Naive thymus-derived CD4-positive, alpha-beta T cell (primary cell): ENCODE measurements around the gene PXDN. TPM values are rescaled to one million over a fixed set of nuclear protein-coding genes. Genes with fewer than 3 reads are reported as not detected.

Experiments used
- ATAC-seq: fragments of 150-1000 bp; cut with Tn5 transposase; 2 replicates; pipeline ENCODE4 v1.10.0; 2021; ENCODE audit warnings: mild to moderate bottlenecking, moderate library complexity
- CTCF ChIA-PET: fragments of 350-600 bp; sonication (Branson Sonifier 250); formaldehyde crosslinking; loops from one replicate; lab custom pipeline; 2021; ENCODE audit warnings: antibody characterized with exemption; lab: Charles Lee
- POLR2A ChIA-PET: fragments of 350-600 bp; sonication (Branson Sonifier 250); formaldehyde crosslinking; loops from one replicate; lab custom pipeline; 2021; ENCODE audit warnings: antibody characterized with exemption, inconsistent platforms; lab: Charles Lee
- DNase-seq, 9 donors: peaks; one replicate each; pipeline versions ENCODE4 v3.0.0 to v3.0.0-alpha.2; 2020 to 2022; ENCODE audit warnings: mixed read lengths in 1 of 9
- H3K27ac ChIP-seq: one replicate; pipeline ENCODE4 v1.7.0; 2013; ENCODE audit warnings: mild to moderate bottlenecking, low read depth, low read length, moderate library complexity
- H3K27me3 ChIP-seq, 2 donors: one replicate each; pipeline ENCODE4 v1.7.0; 2013; ENCODE audit warnings: low read length in 2 of 2, mild to moderate bottlenecking in 2 of 2, moderate library complexity in 2 of 2; ENCODE audit not compliant: control insufficient read depth in 2 of 2, insufficient read depth in 2 of 2
- H3K36me3 ChIP-seq, 3 experiments: 1 replicate in 2 of 3; 2 replicates in 1 of 3; pipeline ENCODE4 v1.7.0; 2013; ENCODE audit warnings: low read length in 3 of 3, mild to moderate bottlenecking in 3 of 3, moderate library complexity in 1 of 3; ENCODE audit not compliant: insufficient read depth in 3 of 3, control insufficient read depth in 2 of 3
- H3K4me1 ChIP-seq, 2 donors: one replicate each; pipeline ENCODE4 v1.7.0; 2013; ENCODE audit warnings: low read length in 2 of 2, mild to moderate bottlenecking in 2 of 2, moderate library complexity in 1 of 2; ENCODE audit not compliant: control insufficient read depth in 2 of 2, insufficient read depth in 2 of 2
- H3K4me3 ChIP-seq: 2 replicates; pipeline ENCODE4 v1.7.0; 2013; ENCODE audit warnings: mild to moderate bottlenecking, low read length
- H3K9me3 ChIP-seq, 3 experiments: 1 replicate in 2 of 3; 2 replicates in 1 of 3; pipeline ENCODE4 v1.7.0; 2013; ENCODE audit warnings: low read length in 3 of 3; ENCODE audit not compliant: control insufficient read depth in 2 of 3
- H3K27ac Mint-ChIP-seq, 9 donors: one replicate each; pipeline ENCODE4 v1.8.0; 2020 to 2022; ENCODE audit warnings: mixed read lengths in 9 of 9, mild to moderate bottlenecking in 8 of 9, moderate library complexity in 5 of 9, inconsistent platforms in 2 of 9
- H3K27me3 Mint-ChIP-seq, 5 donors: one replicate each; pipeline ENCODE4 v1.8.0; 2021 to 2022; ENCODE audit warnings: mixed read lengths in 5 of 5, mild to moderate bottlenecking in 1 of 5
- H3K36me3 Mint-ChIP-seq, 5 donors: one replicate each; pipeline ENCODE4 v1.8.0; 2020 to 2022; ENCODE audit warnings: mixed read lengths in 5 of 5, mild to moderate bottlenecking in 3 of 5, inconsistent platforms in 1 of 5
- H3K4me1 Mint-ChIP-seq, 7 donors: one replicate each; pipeline ENCODE4 v1.8.0; 2020 to 2022; ENCODE audit warnings: mixed read lengths in 7 of 7, mild to moderate bottlenecking in 3 of 7, inconsistent platforms in 1 of 7
- H3K4me3 Mint-ChIP-seq, 10 donors: one replicate each; pipeline ENCODE4 v1.8.0; 2020 to 2022; ENCODE audit warnings: mild to moderate bottlenecking in 10 of 10, mixed read lengths in 10 of 10, moderate library complexity in 6 of 10, inconsistent platforms in 2 of 10
- H3K9me3 Mint-ChIP-seq, 11 donors: one replicate each; pipeline ENCODE4 v1.8.0; 2020 to 2022; ENCODE audit warnings: mixed read lengths in 11 of 11, mild to moderate bottlenecking in 4 of 11, inconsistent platforms in 1 of 11, moderate library complexity in 1 of 11
- intact Hi-C, 2 donors: fragments of 100-400 bp; cut with micrococcal nuclease; formaldehyde crosslinking; loops; one replicate each; pipeline ENCODE4 v1.15.1; 2023
- polyA plus RNA-seq, 2 donors: library from polyadenylated mRNA; unstranded; fragments of 300-500 nt; fragmentation: Illumina TruSeq; gene quantifications; one replicate each; pipeline ENCODE4 v1.2.3, GENCODE V29; 2021
- total RNA-seq, 6 experiments: library from RNA in 5 of 6; stranded (reverse) in 5 of 6; gene quantifications; 1 replicate in 5 of 6; 2 replicates in 1 of 6; pipeline ENCODE4 v1.2.3 and lab custom pipeline; 2021 to 2026

PXDN gene
- total and polyA plus RNA-seq, 7 experiments from 2014 or later = 0.47 to 3.1 (median 1.00) TPM; not detected in 3

DNA sequence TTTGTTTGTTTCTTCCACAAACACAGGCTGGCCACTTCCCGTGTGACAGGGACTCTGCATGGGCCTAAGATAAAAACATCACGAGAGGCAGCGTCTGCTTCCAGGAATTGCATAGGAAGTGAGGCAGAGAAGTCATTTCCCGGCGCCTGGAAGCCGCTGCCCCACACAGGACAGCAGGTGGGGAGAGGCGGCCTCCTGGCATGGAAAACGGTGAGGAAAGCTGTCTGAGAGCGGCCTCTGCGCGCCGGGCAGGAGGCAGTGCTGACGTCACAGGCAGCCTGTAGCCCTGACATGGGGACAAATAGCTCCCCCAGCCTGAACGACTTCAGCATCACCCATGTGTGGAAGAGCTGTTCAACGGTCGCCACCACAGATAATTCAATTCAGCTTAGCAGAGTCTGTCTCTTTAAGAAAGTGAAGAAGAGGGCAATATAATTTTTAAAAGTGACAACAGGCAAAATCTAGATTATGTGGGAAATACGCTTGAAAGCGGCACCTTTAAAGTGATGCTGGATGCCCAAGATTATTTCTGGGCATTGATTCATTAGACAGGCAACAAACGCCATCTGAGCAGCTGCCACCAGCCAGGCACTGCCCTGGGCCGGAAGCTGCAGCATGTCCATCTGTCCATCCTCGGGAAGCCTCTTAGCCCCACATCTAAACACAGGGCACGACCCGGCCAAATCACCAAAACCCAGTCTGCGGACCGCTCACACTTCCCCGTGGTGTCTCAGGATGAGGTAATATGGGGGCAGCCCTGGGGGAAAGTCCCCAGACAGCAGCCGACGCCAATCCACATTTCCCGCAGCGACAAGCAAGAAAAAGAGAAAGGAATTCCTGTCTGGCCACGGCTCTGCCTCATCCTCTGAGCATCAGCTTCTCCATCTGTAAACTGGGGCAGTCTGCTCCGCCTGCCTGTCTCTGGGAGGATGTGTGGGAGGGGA is 138.9 kb downstream of the PXDN start:
- H3K27me3 ChIP-seq = no peaks in the 10 kb centered on the region
- CTCF ChIA-PET = no interaction called here
- peaks cover 0 to 1% (median 0%) of the 10 kb centered on the region in 11 donors for H3K9me3 Mint-ChIP-seq
- no peak overlapping the region for H3K27ac ChIP-seq
- H3K4me1 ChIP-seq = no peaks in the 10 kb centered on the region
- peaks cover 0 to 11% (median 7%) of the 10 kb centered on the region in 5 donors for H3K27me3 Mint-ChIP-seq
- intact Hi-C loops = no loop called here
- no peaks in the 10 kb centered on the region for H3K9me3 ChIP-seq
- no peak overlapping the region for H3K27ac Mint-ChIP-seq
- ATAC-seq (no peak), DNase-seq (no peak)
- H3K36me3 ChIP-seq = no peaks in the 10 kb centered on the region
- H3K4me3 Mint-ChIP-seq = no peak overlapping the region
- H3K36me3 Mint-ChIP-seq = no peaks in the 10 kb centered on the region
- POLR2A ChIA-PET = no interaction called here
- H3K4me1 Mint-ChIP-seq = peaks cover 0 to 4% (median 0%) of the 10 kb centered on the region in 7 donors
- H3K4me3 ChIP-seq = no peak overlapping the region

DNA sequence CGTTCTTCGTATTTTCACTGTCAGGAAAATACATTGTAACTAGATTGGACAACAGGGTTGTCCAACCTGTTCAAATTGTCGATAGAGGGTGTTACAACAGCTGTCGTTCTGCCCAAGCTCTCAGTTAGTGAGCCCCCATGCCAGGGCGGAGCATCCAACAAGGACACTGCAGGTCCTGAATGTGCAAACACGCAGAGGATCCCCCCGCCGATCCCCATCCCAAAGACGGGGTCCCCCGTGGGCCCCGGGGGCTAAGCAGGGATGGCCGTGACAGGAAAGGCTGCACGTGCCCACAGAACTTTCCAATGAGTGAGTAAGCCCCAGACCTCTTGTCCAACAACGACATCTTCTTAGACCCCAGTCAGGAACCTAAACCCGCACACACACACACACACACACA is 140.8 kb downstream of the PXDN start:
- H3K27ac ChIP-seq = no peak overlapping the region

DNA sequence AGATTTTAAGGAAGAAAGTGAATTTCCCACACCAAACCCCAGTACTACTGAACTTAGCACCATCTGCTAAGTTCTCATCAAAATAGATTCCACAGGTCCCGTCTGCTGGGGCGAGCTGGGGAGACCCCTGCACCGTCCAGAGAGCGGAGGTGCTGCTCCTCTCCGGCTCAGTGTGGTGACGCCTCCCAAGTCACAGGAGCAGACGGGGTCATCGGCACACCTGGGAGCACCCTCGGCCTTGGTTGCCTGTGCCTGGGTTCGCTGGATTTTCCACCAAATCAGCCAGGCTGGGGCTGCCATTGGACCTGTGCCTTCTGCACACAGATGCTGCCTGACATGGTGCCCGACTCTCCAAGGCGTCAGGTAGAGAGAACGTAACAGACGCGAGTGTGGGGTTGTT is 141.3 kb downstream of the PXDN start:
- no peak overlapping the region for H3K27ac Mint-ChIP-seq
- H3K4me3 ChIP-seq = no peak overlapping the region
- no peaks in the 10 kb centered on the region for H3K36me3 Mint-ChIP-seq
- H3K36me3 ChIP-seq = no peaks in the 10 kb centered on the region
- H3K4me3 Mint-ChIP-seq = no peak overlapping the region
- H3K27me3 Mint-ChIP-seq = peaks cover 0 to 11% (median 5%) of the 10 kb centered on the region in 5 donors
- no peak for DNase-seq
- no peaks in the 10 kb centered on the region for H3K9me3 ChIP-seq
- ChIA-PET POLR2A (no interaction called here), CTCF (no interaction called here)
- intact Hi-C loops = no loop called here
- H3K4me1 ChIP-seq = no peaks in the 10 kb centered on the region
- no peaks in the 10 kb centered on the region for H3K4me1 Mint-ChIP-seq
- H3K27me3 ChIP-seq = no peaks in the 10 kb centered on the region
- H3K9me3 Mint-ChIP-seq = peaks cover 0 to 1% (median 0%) of the 10 kb centered on the region in 11 donors
- no peak overlapping the region for H3K27ac ChIP-seq
- ATAC-seq = no peak

More for the DNA sequence above, 140.8 kb downstream of the PXDN start:
- H3K4me1 ChIP-seq = no peaks in the 10 kb centered on the region
- Mint-ChIP-seq H3K4me3 (no peak overlapping the region), H3K36me3 (no peaks in the 10 kb centered on the region), H3K27me3 (peaks cover 0 to 11% (median 5%) of the 10 kb centered on the region in 5 donors), H3K27ac (no peak overlapping the region), H3K9me3 (peaks cover 0 to 1% (median 0%) of the 10 kb centered on the region in 11 donors), H3K4me1 (no peaks in the 10 kb centered on the region)
- intact Hi-C loops = no loop called here
- H3K4me3 ChIP-seq = no peak overlapping the region
- ChIA-PET CTCF (no interaction called here), POLR2A (no interaction called here)
- H3K27me3 ChIP-seq = no peaks in the 10 kb centered on the region
- H3K9me3 ChIP-seq = no peaks in the 10 kb centered on the region
- H3K36me3 ChIP-seq = no peaks in the 10 kb centered on the region
- ATAC-seq (no peak), DNase-seq (no peak)

DNA sequence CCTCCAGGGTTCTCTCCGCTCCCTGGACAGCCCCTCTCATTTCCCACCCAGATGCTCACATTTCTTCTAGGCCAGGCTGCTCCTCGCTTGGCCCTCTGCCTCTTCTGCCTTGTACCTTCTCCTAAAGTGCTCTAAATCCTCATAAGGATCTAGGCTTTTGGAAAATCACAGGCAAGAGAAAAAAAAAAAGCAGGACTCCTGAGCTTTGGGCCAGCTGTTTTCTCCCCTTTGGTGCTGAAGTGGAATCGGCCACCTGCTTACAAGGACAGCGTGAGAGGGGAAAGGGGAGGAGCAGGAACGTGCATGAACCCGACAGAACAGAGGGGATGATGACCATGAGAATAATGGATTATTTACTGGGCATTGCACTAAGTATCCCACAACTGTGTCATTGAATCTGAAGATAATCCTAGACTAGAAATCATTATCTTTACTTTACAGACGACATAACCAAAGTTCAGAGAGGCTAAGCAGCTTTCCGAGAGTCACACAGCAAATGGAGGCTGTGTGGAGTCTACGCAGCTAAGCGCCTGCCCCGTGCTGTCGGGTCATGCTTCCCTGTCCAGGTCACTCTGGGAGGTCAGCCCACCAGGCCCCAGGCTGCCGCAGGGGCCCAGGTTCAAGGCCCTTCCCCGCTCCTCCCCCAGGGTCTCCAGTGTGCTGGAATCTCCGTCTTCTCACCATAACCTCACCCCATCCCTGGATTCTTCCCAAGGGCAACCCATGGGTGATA is 141.9 kb downstream of the PXDN start:
- H3K27me3 Mint-ChIP-seq = peaks cover 0 to 11% (median 5%) of the 10 kb centered on the region in 5 donors
- no peak overlapping the region for H3K27ac ChIP-seq
- no peak overlapping the region for H3K27ac Mint-ChIP-seq
- peaks cover 0 to 1% (median 0%) of the 10 kb centered on the region in 11 donors for H3K9me3 Mint-ChIP-seq
- no peaks in the 10 kb centered on the region for H3K36me3 Mint-ChIP-seq
- intact Hi-C loops = no loop called here
- H3K36me3 ChIP-seq = no peaks in the 10 kb centered on the region
- H3K4me3 ChIP-seq = no peak overlapping the region
- H3K4me3 Mint-ChIP-seq = no peak overlapping the region
- H3K27me3 ChIP-seq = no peaks in the 10 kb centered on the region
- CTCF ChIA-PET = no interaction called here
- DNase-seq (no peak), ATAC-seq (no peak)
- no peaks in the 10 kb centered on the region for H3K4me1 ChIP-seq
- H3K9me3 ChIP-seq = no peaks in the 10 kb centered on the region
- POLR2A ChIA-PET = no interaction called here
- H3K4me1 Mint-ChIP-seq = no peaks in the 10 kb centered on the region

DNA sequence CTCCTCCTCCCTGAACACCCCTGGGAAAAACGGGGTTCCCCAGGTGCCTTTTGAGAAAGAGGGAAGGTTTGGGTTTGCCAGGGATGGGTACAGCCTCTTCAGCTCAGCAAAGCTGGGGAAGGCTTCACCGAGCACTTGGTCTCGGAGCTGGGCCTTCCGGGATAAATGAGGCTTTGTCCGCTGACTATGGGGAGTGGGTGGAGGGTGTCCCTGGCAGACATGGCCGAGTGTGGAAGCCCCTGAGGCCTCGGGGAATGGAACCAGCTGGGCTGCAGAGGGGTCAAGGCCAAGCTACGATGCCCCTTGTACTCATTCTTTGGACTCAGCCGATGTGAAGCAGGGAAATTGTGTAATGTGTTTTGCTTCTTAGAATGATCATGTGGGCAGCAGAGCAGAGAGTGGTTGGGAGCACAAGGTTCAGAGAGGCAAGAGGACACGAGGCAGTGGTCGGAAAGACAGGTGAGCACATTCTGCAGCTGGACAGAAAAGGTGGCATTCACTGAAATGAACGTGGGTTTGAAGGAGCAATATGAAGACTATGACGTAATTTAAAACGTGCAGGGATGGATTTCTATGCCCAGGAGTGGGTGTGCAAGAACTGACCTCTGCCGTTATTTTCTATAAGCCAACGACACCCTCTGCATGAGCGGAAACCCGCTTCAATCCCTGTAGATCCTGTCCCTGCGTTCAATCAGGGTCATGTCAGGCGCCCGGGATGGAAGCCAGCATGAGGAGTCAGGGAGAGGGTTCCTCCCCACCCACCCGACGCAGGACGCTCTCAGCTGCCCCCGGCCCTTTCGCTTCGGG is 142.6 kb downstream of the PXDN start:
- no peaks in the 10 kb centered on the region for H3K9me3 ChIP-seq
- H3K36me3 ChIP-seq = no peaks in the 10 kb centered on the region
- Mint-ChIP-seq H3K27ac (no peak overlapping the region), H3K27me3 (peaks cover 0 to 7% (median 4%) of the 10 kb centered on the region in 5 donors), H3K36me3 (no peaks in the 10 kb centered on the region), H3K4me1 (no peaks in the 10 kb centered on the region), H3K4me3 (no peak overlapping the region), H3K9me3 (no peaks in the 10 kb centered on the region)
- DNase-seq (no peak), ATAC-seq (no peak)
- ChIA-PET POLR2A (no interaction called here), CTCF (no interaction called here)
- no peak overlapping the region for H3K27ac ChIP-seq
- no peaks in the 10 kb centered on the region for H3K4me1 ChIP-seq
- no peaks in the 10 kb centered on the region for H3K27me3 ChIP-seq
- intact Hi-C loops = no loop called here
- no peak overlapping the region for H3K4me3 ChIP-seq

DNA sequence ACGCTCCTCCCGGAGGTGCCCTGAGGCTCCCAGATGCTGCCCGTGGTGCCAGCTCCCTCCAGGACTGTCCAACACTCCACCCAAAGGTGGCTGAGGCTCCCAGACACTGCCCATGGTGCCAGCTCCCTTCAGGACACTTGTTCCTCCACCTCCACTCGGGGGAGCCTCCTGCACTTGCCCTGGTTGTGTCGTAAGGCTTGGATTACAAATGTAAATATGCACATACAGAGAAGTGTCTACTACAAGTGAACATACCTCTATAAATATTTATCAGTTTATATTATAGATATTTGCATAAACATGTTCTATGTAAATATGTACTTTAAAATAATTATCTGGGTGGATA is 143.3 kb downstream of the PXDN start:
- no peak overlapping the region for H3K27ac Mint-ChIP-seq
- Histone ChIP-seq H3K4me3 (no peak overlapping the region), H3K27me3 (no peaks in the 10 kb centered on the region), H3K9me3 (no peaks in the 10 kb centered on the region), H3K27ac (no peak overlapping the region), H3K4me1 (no peaks in the 10 kb centered on the region), H3K36me3 (no peaks in the 10 kb centered on the region)
- peaks cover 0 to 2% (median 0%) of the 10 kb centered on the region in 5 donors for H3K27me3 Mint-ChIP-seq
- no peaks in the 10 kb centered on the region for H3K4me1 Mint-ChIP-seq
- no peak overlapping the region for H3K4me3 Mint-ChIP-seq
- CTCF ChIA-PET = no interaction called here
- H3K9me3 Mint-ChIP-seq = no peaks in the 10 kb centered on the region
- POLR2A ChIA-PET = no interaction called here
- no peaks in the 10 kb centered on the region for H3K36me3 Mint-ChIP-seq
- no peak for ATAC-seq
- DNase-seq = no peak
- intact Hi-C loops = no loop called here
